VCaP (cell line): ENCODE data around the gene CDK7.

ENCODE experiments used
- H3K27ac ChIP-seq: fragments of 450-650 bp; 2 replicates; pipeline ENCODE4 v1.5.1; 2017
- TF ChIP-seq, protein P1 (sequence below): fragments of 450-650 bp; conservative IDR thresholded peaks from 2 replicates; pipeline ENCODE4 v1.5.1; 2017; ENCODE audit warnings: mild to moderate bottlenecking, moderate library complexity

Gene CDK7

GRCh38 chr5:69281114-69281513 is 46.4 kb downstream of the CDK7 start:
- TF ChIP-seq, protein P1, sequence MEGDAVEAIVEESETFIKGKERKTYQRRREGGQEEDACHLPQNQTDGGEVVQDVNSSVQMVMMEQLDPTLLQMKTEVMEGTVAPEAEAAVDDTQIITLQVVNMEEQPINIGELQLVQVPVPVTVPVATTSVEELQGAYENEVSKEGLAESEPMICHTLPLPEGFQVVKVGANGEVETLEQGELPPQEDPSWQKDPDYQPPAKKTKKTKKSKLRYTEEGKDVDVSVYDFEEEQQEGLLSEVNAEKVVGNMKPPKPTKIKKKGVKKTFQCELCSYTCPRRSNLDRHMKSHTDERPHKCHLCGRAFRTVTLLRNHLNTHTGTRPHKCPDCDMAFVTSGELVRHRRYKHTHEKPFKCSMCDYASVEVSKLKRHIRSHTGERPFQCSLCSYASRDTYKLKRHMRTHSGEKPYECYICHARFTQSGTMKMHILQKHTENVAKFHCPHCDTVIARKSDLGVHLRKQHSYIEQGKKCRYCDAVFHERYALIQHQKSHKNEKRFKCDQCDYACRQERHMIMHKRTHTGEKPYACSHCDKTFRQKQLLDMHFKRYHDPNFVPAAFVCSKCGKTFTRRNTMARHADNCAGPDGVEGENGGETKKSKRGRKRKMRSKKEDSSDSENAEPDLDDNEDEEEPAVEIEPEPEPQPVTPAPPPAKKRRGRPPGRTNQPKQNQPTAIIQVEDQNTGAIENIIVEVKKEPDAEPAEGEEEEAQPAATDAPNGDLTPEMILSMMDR, result no peak
- no peak overlapping the region for H3K27ac ChIP-seq

DNA sequence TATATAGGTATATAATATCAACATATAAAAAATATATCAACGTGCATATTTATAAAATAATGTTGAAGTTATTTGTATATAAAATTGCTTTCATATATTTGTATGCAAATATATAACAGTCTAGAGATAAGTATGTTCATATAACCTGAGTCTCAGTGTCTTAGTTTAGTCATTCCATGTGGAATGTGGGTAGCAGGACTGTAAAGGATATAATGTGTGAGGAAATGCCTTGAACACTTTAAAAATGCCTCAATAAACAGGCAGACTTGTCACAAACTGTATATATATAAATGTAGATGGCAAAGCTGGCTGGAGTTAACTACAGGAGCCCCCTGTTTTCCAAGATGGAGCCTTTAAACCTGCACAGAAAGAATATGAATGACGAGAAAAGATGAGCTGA is 49.5 kb downstream of the CDK7 start:
- H3K27ac ChIP-seq, result no peak overlapping the region
- TF ChIP-seq, protein P1, result no peak

- TF ChIP-seq, protein P1, result no peak
- H3K27ac ChIP-seq, result no peak overlapping the region
Measured at GRCh38 chr5:69285448-69286116, 50.9 kb downstream of the CDK7 start.

GRCh38 chr5:69288069-69288468 is 53.4 kb downstream of the CDK7 start:
- TF ChIP-seq, protein P1, result no peak
- H3K27ac ChIP-seq, result no peak overlapping the region

- no peak overlapping the region for H3K27ac ChIP-seq
- TF ChIP-seq, protein P1, result no peak
Measured at GRCh38 chr5:69288688-69289087, 54.0 kb downstream of the CDK7 start.

DNA sequence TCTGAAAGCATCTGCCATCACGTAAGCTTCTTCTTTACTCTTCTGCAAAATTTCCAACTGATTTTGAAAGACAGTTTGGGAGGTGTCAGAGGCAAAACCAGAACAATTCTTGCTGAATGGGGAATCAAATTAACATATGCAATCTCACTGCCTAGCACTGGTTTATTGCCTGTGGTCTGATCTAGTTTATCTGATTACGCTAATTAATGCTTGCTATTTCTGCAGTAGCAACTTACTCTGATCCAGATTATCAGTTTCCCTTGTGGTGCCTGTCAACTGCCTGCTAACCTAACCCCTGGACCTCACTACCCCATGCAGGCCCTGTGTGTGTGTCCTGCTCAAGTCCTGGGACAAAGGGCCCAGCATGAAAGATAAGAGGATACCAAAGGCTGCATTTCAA is 57.6 kb downstream of the CDK7 start:
- TF ChIP-seq, protein P1, result no peak
- H3K27ac ChIP-seq, result no peak overlapping the region

DNA sequence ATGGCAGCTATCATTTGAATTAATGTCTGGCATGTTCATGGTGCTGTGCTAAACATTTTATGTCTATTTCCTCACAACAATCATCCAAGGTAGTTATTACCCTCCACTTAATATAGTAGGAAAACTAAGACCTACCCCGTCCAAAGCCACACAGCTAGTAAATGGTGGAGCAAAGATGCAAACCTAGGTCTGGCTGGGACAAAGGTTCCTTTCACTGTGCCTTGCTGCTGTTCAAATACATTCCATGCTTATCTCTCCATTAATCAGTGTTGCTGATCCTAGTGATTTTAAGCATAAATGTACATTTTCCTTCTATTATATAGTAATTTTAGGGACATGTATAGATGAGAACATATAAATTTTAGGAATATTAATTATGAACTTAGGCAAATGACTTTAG is 59.2 kb downstream of the CDK7 start:
- TF ChIP-seq, protein P1, result no peak
- no peak overlapping the region for H3K27ac ChIP-seq
